ENCODE measurements around the gene RAB11FIP4.

GRCh38 chr17:31458829-31459228 lies 67.4 kb downstream of the RAB11FIP4 start:
- TF ChIP-seq CTCF (IDR thresholded peaks at IDR 0.05) (no peak), POLR2A (IDR thresholded peaks at IDR 0.05) (no peak)
